ENCODE results near the gene RBMY1E.
"Not testable (repeated sequence)": the region's sequence is repeated elsewhere in the genome, so short reads cannot be mapped to it uniquely, and the experiment has no call there.

RBMY1E gene

GRCh38 chrY:21917932-21918331 is at the start of gene RBMY1E:
TSS of gene RBMY1E (minus strand) at chrY:21918032. CDS start at chrY:21916054, 1,978 bp downstream.
- DNase-seq: not testable (repeated sequence)

GRCh38 chrY:21894426-21894825 is 23.4 kb downstream of the RBMY1E start, which contains the start of gene RBMY1D:
TSS of gene RBMY1D (minus strand) at chrY:21894526. CDS start at chrY:21892513, 2,013 bp downstream.
- not testable (repeated sequence) for DNase-seq

- DNase-seq: not testable (repeated sequence)
These were observed 48.3 kb downstream of the RBMY1E start for GRCh38 chrY:21869407-21870076.
